DND-41 (cell line): Measurements from ENCODE around the gene SRPK2.

Source experiments
- ATAC-seq: fragments of 200-7000 bp; cut with Tn5 transposase; 3 replicates; pipeline ENCODE4 v1.9.1; 2021; ENCODE audit warnings: low read depth; ENCODE audit not compliant: insufficient read depth
- DNase-seq: peaks from one replicate; pipeline ENCODE4 v3.0.0-alpha.2; 2020
- H2AFZ ChIP-seq: 2 replicates; pipeline ENCODE4 v1.6.0; 2012; ENCODE audit warnings: low read depth, low read length
- H3K27ac ChIP-seq: 2 replicates; pipeline ENCODE4 v1.5.1; 2012; ENCODE audit warnings: low read length, inconsistent platforms
- H3K27me3 ChIP-seq: fragments of 200-600 bp; sonication (generic); 2 replicates; pipeline ENCODE4 v1.6.0; 2012; ENCODE audit warnings: low read length, mild to moderate bottlenecking, inconsistent platforms; ENCODE audit not compliant: insufficient read depth, poor library complexity
- H3K36me3 ChIP-seq: 2 replicates; pipeline ENCODE4 v1.5.1; 2012; ENCODE audit warnings: low read length, inconsistent platforms; ENCODE audit not compliant: insufficient read depth
- H3K4me1 ChIP-seq: 2 replicates; pipeline ENCODE4 v1.5.1; 2012; ENCODE audit warnings: mild to moderate bottlenecking, low read length; ENCODE audit not compliant: insufficient read depth
- H3K4me2 ChIP-seq: 2 replicates; pipeline ENCODE4 v1.6.0; 2012; ENCODE audit warnings: mild to moderate bottlenecking, moderate library complexity, low read length, inconsistent platforms; ENCODE audit not compliant: insufficient read depth
- H3K4me3 ChIP-seq, 2 experiments: fragments of 200-600 bp in 1 of 2; shearing (Covaris generic) in 1 of 2; 2 replicates each; pipeline ENCODE4 v1.5.1; 2012 to 2016; ENCODE audit warnings: inconsistent platforms in 2 of 2, low read length in 2 of 2, mild to moderate bottlenecking in 2 of 2, low read depth in 1 of 2, moderate library complexity in 1 of 2
- H3K79me2 ChIP-seq: 2 replicates; pipeline ENCODE4 v1.6.0; 2012; ENCODE audit warnings: low read length, inconsistent platforms; ENCODE audit not compliant: insufficient read depth
- H3K9ac ChIP-seq: 2 replicates; pipeline ENCODE4 v1.6.0; 2012; ENCODE audit warnings: low read depth, mild to moderate bottlenecking, inconsistent platforms, low read length, moderate library complexity
- H3K9me3 ChIP-seq: 2 replicates; pipeline ENCODE4 v1.5.1; 2012; ENCODE audit warnings: low read length, moderate library complexity, mild to moderate bottlenecking, inconsistent platforms; ENCODE audit not compliant: insufficient read depth, severe bottlenecking
- H4K20me1 ChIP-seq: 2 replicates; pipeline ENCODE4 v1.6.0; 2012; ENCODE audit warnings: low read length; ENCODE audit not compliant: insufficient read depth
- CTCF ChIP-seq: IDR thresholded peaks from 2 replicates; pipeline ENCODE4 v1.5.1; 2012; ENCODE audit warnings: borderline replicate concordance, low read length, moderate library complexity, mild to moderate bottlenecking; ENCODE audit not compliant: poor library complexity, severe bottlenecking; ENCODE audit errors: extremely low read depth
- EZH2 ChIP-seq: IDR thresholded peaks from 3 replicates; pipeline ENCODE4 v1.6.1; 2012; ENCODE audit warnings: borderline replicate concordance, low read depth, mild to moderate bottlenecking, moderate library complexity, low read length, inconsistent platforms; ENCODE audit not compliant: severe bottlenecking

Gene SRPK2

GRCh38 chr7:105250706-105251105 is 138.0 kb downstream of the SRPK2 start:
- no peak for ATAC-seq
- Histone ChIP-seq H3K4me1 (peaks cover 92% of the 10 kb centered on the region), H2AFZ (no peak overlapping the region), H3K9ac (no peak overlapping the region), H3K9me3 (no peaks in the 10 kb centered on the region), H3K4me3 (no peak overlapping the region), H3K27me3 (no peaks in the 10 kb centered on the region), H3K79me2 (peaks cover 100% of the 10 kb centered on the region), H3K4me2 (no peak overlapping the region; the same call in 1 of the 2 replicates), H4K20me1 (peaks cover 84% of the 10 kb centered on the region), H3K27ac (peak overlapping the region; percentile 53; the same call in 1 of the 2 replicates), H3K36me3 (peaks cover 80% of the 10 kb centered on the region)
- TF ChIP-seq CTCF: no peak
- TF ChIP-seq EZH2: no peak
- DNase-seq: no peak

- H3K9me3 ChIP-seq: no peaks in the 10 kb centered on the region
- no peak overlapping the region for H3K4me2 ChIP-seq
- H3K4me3 ChIP-seq: no peak overlapping the region
- peaks cover 91% of the 10 kb centered on the region for H3K4me1 ChIP-seq
- DNase-seq (no peak), ATAC-seq (no peak)
- no peak overlapping the region for H3K9ac ChIP-seq
- no peaks in the 10 kb centered on the region for H3K27me3 ChIP-seq
- H3K36me3 ChIP-seq: peaks cover 80% of the 10 kb centered on the region
- peaks cover 100% of the 10 kb centered on the region for H3K79me2 ChIP-seq
- TF ChIP-seq CTCF (no peak), EZH2 (no peak)
- H3K27ac ChIP-seq: no peak overlapping the region
- no peak overlapping the region for H2AFZ ChIP-seq
- H4K20me1 ChIP-seq: peaks cover 84% of the 10 kb centered on the region
Measured at GRCh38 chr7:105250239-105250638, 138.5 kb downstream of the SRPK2 start.

- H3K36me3 ChIP-seq: peaks cover 81% of the 10 kb centered on the region
- no peak overlapping the region for H2AFZ ChIP-seq
- H3K9me3 ChIP-seq: no peaks in the 10 kb centered on the region
- peaks cover 100% of the 10 kb centered on the region for H3K79me2 ChIP-seq
- H3K27me3 ChIP-seq: no peaks in the 10 kb centered on the region
- H4K20me1 ChIP-seq: peaks cover 87% of the 10 kb centered on the region
- H3K4me3 ChIP-seq: no peak overlapping the region
- TF ChIP-seq EZH2: no peak
- TF ChIP-seq CTCF: no peak
- no peak overlapping the region for H3K4me2 ChIP-seq
- no peak for ATAC-seq
- DNase-seq: no peak
- no peak overlapping the region for H3K9ac ChIP-seq
- H3K27ac ChIP-seq: peak overlapping the region; percentile 45; the same call in 1 of the 2 replicates
- H3K4me1 ChIP-seq: peaks cover 89% of the 10 kb centered on the region
Measured at GRCh38 chr7:105249216-105249615, 139.5 kb downstream of the SRPK2 start.

- H3K36me3 ChIP-seq: peaks cover 80% of the 10 kb centered on the region
- peaks cover 97% of the 10 kb centered on the region for H4K20me1 ChIP-seq
- no peak for TF ChIP-seq CTCF
- no peak overlapping the region for H2AFZ ChIP-seq
- H3K4me2 ChIP-seq: peak overlapping the region; percentile 20; the same call in 1 of the 2 replicates
- no peaks in the 10 kb centered on the region for H3K9me3 ChIP-seq
- no peak for DNase-seq
- H3K4me1 ChIP-seq: peaks cover 79% of the 10 kb centered on the region
- H3K9ac ChIP-seq: no peak overlapping the region
- H3K27ac ChIP-seq: peak overlapping the region; percentile 63
- H3K27me3 ChIP-seq: no peaks in the 10 kb centered on the region
- H3K79me2 ChIP-seq: peaks cover 100% of the 10 kb centered on the region
- H3K4me3 ChIP-seq: no peak overlapping the region
- no peak for ATAC-seq
Measured at GRCh38 chr7:105246679-105247078, 142.0 kb downstream of the SRPK2 start.
